H1 (cell line): ENCODE measurements around the gene CPPED1. TPM values are rescaled to one million over a fixed set of nuclear protein-coding genes. Genes with fewer than 3 reads are reported as not detected.

Experiments
- CTCF ChIA-PET: fragments of 300-600 bp; sonication (Branson Sonifier 250); formaldehyde crosslinking; loops from one replicate; lab custom pipeline; 2021; ENCODE audit not compliant: partially characterized antibody; lab: Charles Lee
- POLR2A ChIA-PET: fragments of 300-600 bp; sonication (Branson Sonifier 250); formaldehyde crosslinking; loops from one replicate; lab custom pipeline; 2021; ENCODE audit warnings: inconsistent platforms; ENCODE audit not compliant: partially characterized antibody; lab: Charles Lee
- DNase-seq, 2 experiments: peaks; one replicate each; pipeline versions ENCODE4 v3.0.0 to v3.0.0-alpha.2; 2010 to 2022; ENCODE audit warnings: low spot score in 2 of 2, low read depth in 1 of 2, mixed read lengths in 1 of 2
- FAIRE-seq: peaks from 2 replicates; lab custom pipeline; 2011; peaks lifted over from hg19 to GRCh38; lab: Jason Lieb, UNC
- H2AFZ ChIP-seq: 2 replicates; pipeline ENCODE4 v1.8.1; 2012; ENCODE audit warnings: low read length, inconsistent platforms
- H2AK5ac ChIP-seq: 2 replicates; pipeline ENCODE4 v1.6.1; 2013; ENCODE audit warnings: low read depth, low read length
- H2BK120ac ChIP-seq: replicated peaks from 2 replicates; pipeline ENCODE3; 2013; ENCODE audit warnings: low read depth, low read length, inconsistent platforms
- H2BK12ac ChIP-seq: 2 replicates; pipeline ENCODE4 v1.6.1; 2013; ENCODE audit warnings: low read depth, low read length
- H2BK15ac ChIP-seq: 2 replicates; pipeline ENCODE4 v1.6.1; 2013; ENCODE audit warnings: low read length
- H2BK20ac ChIP-seq: 2 replicates; pipeline ENCODE4 v1.6.1; 2013; ENCODE audit warnings: low read length
- H2BK5ac ChIP-seq: 2 replicates; pipeline ENCODE4 v1.6.1; 2013; ENCODE audit warnings: low read depth, low read length
- H3K14ac ChIP-seq: 2 replicates; pipeline ENCODE4 v1.6.1; 2013; ENCODE audit warnings: inconsistent platforms; ENCODE audit not compliant: insufficient read length
- H3K18ac ChIP-seq: 2 replicates; pipeline ENCODE4 v1.6.1; 2013; ENCODE audit warnings: low read length; ENCODE audit errors: extremely low read depth
- H3K23ac ChIP-seq: 2 replicates; pipeline ENCODE4 v1.6.1; 2013; ENCODE audit warnings: inconsistent platforms; ENCODE audit not compliant: insufficient read length
- H3K23me2 ChIP-seq: 2 replicates; pipeline ENCODE4 v1.6.1; 2013; ENCODE audit warnings: low read depth, low read length
- H3K27ac ChIP-seq: 2 replicates; pipeline ENCODE4 v1.6.1; 2011; ENCODE audit warnings: low read depth, low read length, inconsistent platforms
- H3K27me3 ChIP-seq, 4 experiments: replicated peaks in 1 of 4; 1 replicate in 1 of 4; 2 replicates in 3 of 4; pipeline versions ENCODE4 v1.6.1 to v1.8.1; 2011 to 2013; ENCODE audit warnings: low read length in 3 of 4, mild to moderate bottlenecking in 3 of 4, inconsistent platforms in 2 of 4, mixed read lengths in 2 of 4, moderate library complexity in 1 of 4; ENCODE audit not compliant: control insufficient read depth in 3 of 4, insufficient read depth in 3 of 4; ENCODE audit errors: extremely low read depth in 1 of 4
- H3K36me3 ChIP-seq, 4 experiments: 2 replicates each; pipeline versions ENCODE4 v1.6.1 to v1.8.1; 2011 to 2013; ENCODE audit warnings: mild to moderate bottlenecking in 4 of 4, low read length in 3 of 4, moderate library complexity in 2 of 4, control low read depth in 1 of 4, inconsistent platforms in 1 of 4; ENCODE audit not compliant: insufficient read depth in 4 of 4, control insufficient read depth in 2 of 4
- H3K4ac ChIP-seq: replicated peaks from 2 replicates; pipeline ENCODE3; 2013; ENCODE audit warnings: low read length, low read depth, mixed read lengths, inconsistent platforms; ENCODE audit not compliant: insufficient read length
- H3K4me1 ChIP-seq, 4 experiments: replicated peaks in 1 of 4; 1 replicate in 1 of 4; 2 replicates in 3 of 4; pipeline versions ENCODE4 v1.6.1 to v1.8.1; 2011 to 2013; ENCODE audit warnings: low read length in 3 of 4, inconsistent platforms in 2 of 4, mixed read lengths in 1 of 4; ENCODE audit not compliant: insufficient read depth in 4 of 4, control insufficient read depth in 3 of 4
- H3K4me2 ChIP-seq, 2 experiments: 2 replicates each; pipeline versions ENCODE4 v1.6.1 to v1.8.1; 2011 to 2013; ENCODE audit warnings: low read depth in 2 of 2, low read length in 2 of 2, control low read depth in 1 of 2, inconsistent platforms in 1 of 2, mild to moderate bottlenecking in 1 of 2; ENCODE audit not compliant: insufficient read depth in 1 of 2
- H3K4me3 ChIP-seq, 4 experiments: fragments of 200-600, 300-600 bp in 1 of 4; sonication (generic), shearing (Covaris generic), sonication (Bioruptor Twin) in 1 of 4; 2 replicates each; pipeline versions ENCODE4 v1.5.1 to v1.8.1; 2011 to 2016; ENCODE audit warnings: low read length in 4 of 4, low read depth in 3 of 4, control low read depth in 2 of 4, inconsistent platforms in 2 of 4, mild to moderate bottlenecking in 2 of 4, mixed read lengths in 1 of 4, moderate library complexity in 1 of 4; ENCODE audit not compliant: insufficient read depth in 2 of 4; ENCODE audit errors: extremely low read depth in 1 of 4
- H3K56ac ChIP-seq: replicated peaks from 2 replicates; pipeline ENCODE3; 2013; ENCODE audit warnings: low read depth, mild to moderate bottlenecking, mixed read lengths, low read length, inconsistent platforms; ENCODE audit not compliant: insufficient read length
- H3K79me1 ChIP-seq: 2 replicates; pipeline ENCODE4 v1.6.1; 2013; ENCODE audit warnings: low read depth, low read length, control low read depth
- H3K79me2 ChIP-seq, 2 experiments: 2 replicates each; pipeline versions ENCODE4 v1.6.1 to v1.8.1; 2012 to 2013; ENCODE audit warnings: low read length in 2 of 2, mild to moderate bottlenecking in 2 of 2, inconsistent platforms in 1 of 2; ENCODE audit not compliant: insufficient read depth in 2 of 2, control insufficient read depth in 1 of 2
- H3K9ac ChIP-seq, 4 experiments: replicated peaks in 1 of 4; 1 replicate in 1 of 4; 2 replicates in 3 of 4; pipeline versions ENCODE4 v1.6.1 to v1.8.1; 2011 to 2013; ENCODE audit warnings: low read depth in 3 of 4, low read length in 3 of 4, control low read depth in 2 of 4, mild to moderate bottlenecking in 2 of 4, moderate library complexity in 2 of 4, inconsistent platforms in 1 of 4; ENCODE audit errors: extremely low read depth in 1 of 4
- H3K9me3 ChIP-seq, 2 experiments: 2 replicates each; pipeline versions ENCODE4 v1.6.1 to v1.8.1; 2012 to 2013; ENCODE audit warnings: mild to moderate bottlenecking in 2 of 2, moderate library complexity in 2 of 2, control low read depth in 1 of 2, inconsistent platforms in 1 of 2, low read depth in 1 of 2, low read length in 1 of 2, mixed read lengths in 1 of 2; ENCODE audit not compliant: insufficient read depth in 2 of 2
- H4K20me1 ChIP-seq, 2 experiments: replicated peaks in 1 of 2; 2 replicates each; pipeline versions ENCODE3 to v1.8.1; 2011 to 2013; ENCODE audit warnings: inconsistent platforms in 2 of 2, low read length in 2 of 2, mild to moderate bottlenecking in 1 of 2; ENCODE audit not compliant: insufficient read depth in 2 of 2, control insufficient read depth in 1 of 2
- H4K5ac ChIP-seq: 2 replicates; pipeline ENCODE4 v1.6.1; 2013; ENCODE audit warnings: low read length, low read depth, mixed read lengths, inconsistent platforms; ENCODE audit not compliant: insufficient read length
- H4K8ac ChIP-seq: 2 replicates; pipeline ENCODE4 v1.8.0; 2013; ENCODE audit warnings: mild to moderate bottlenecking, moderate library complexity, low read length, inconsistent platforms; ENCODE audit not compliant: insufficient read depth; ENCODE audit errors: extremely low read depth
- H4K91ac ChIP-seq: replicated peaks from 2 replicates; pipeline ENCODE3; 2013; ENCODE audit warnings: low read length, mixed read lengths, inconsistent platforms; ENCODE audit not compliant: insufficient read length
- CTBP2 ChIP-seq: IDR thresholded peaks from 2 replicates; pipeline ENCODE4 v1.7.0; 2011; ENCODE audit warnings: borderline replicate concordance, mild to moderate bottlenecking, moderate library complexity, mixed read lengths, low read length; ENCODE audit not compliant: insufficient read depth, insufficient read length
- CTCF ChIP-seq, 3 experiments: IDR thresholded peaks; 1 replicate in 2 of 3; 2 replicates in 1 of 3; pipeline versions ENCODE4 v1.5.1 to v1.6.1; 2011; ENCODE audit warnings: low read length in 3 of 3, mild to moderate bottlenecking in 3 of 3, inconsistent platforms in 2 of 3, low read depth in 1 of 3, moderate library complexity in 1 of 3; ENCODE audit not compliant: insufficient read depth in 1 of 3; ENCODE audit errors: control extremely low read depth in 1 of 3
- EZH2 ChIP-seq: fragments of 200-600 bp; sonication (generic); IDR thresholded peaks from 2 replicates; pipeline ENCODE4 v1.7.1; 2012; ENCODE audit warnings: low read depth, mild to moderate bottlenecking, moderate library complexity, low read length, inconsistent platforms; ENCODE audit not compliant: severe bottlenecking
- HDAC2 ChIP-seq, 2 experiments: fragments of 300-600 bp in 1 of 2; sonication (generic) in 1 of 2; IDR thresholded peaks; 2 replicates each; pipeline ENCODE4 v1.6.1; 2011 to 2012; ENCODE audit warnings: low read depth in 2 of 2, low read length in 2 of 2, mild to moderate bottlenecking in 2 of 2, moderate library complexity in 2 of 2, borderline replicate concordance in 1 of 2, inconsistent platforms in 1 of 2
- JUN ChIP-seq: IDR thresholded peaks from 2 replicates; pipeline ENCODE4 v1.6.1; 2011; ENCODE audit warnings: low read depth, mild to moderate bottlenecking, improper control_type of control experiment, low read length
- POLR2A ChIP-seq, 2 experiments: IDR thresholded peaks; 1 replicate in 1 of 2; 2 replicates in 1 of 2; pipeline ENCODE4 v1.6.1; 2011; ENCODE audit warnings: low read depth in 2 of 2, low read length in 2 of 2, mild to moderate bottlenecking in 2 of 2; ENCODE audit errors: control extremely low read depth in 1 of 2
- SIX5 ChIP-seq: IDR thresholded peaks from 2 replicates; pipeline ENCODE4 v1.6.1; 2011; ENCODE audit warnings: mild to moderate bottlenecking, low read depth, low read length
- SP4 ChIP-seq: IDR thresholded peaks from 2 replicates; pipeline ENCODE4 v1.6.1; 2012; ENCODE audit warnings: low read length, inconsistent platforms
- TAF1 ChIP-seq: IDR thresholded peaks from 2 replicates; pipeline ENCODE4 v1.6.1; 2011; ENCODE audit warnings: mild to moderate bottlenecking, low read depth, low read length
- TCF12 ChIP-seq: IDR thresholded peaks from 2 replicates; pipeline ENCODE4 v1.6.1; 2011; ENCODE audit warnings: low read depth, mild to moderate bottlenecking, low read length
- WGBS, 2 experiments: shearing (Covaris generic) in 1 of 2; methylation state at CpG; one replicate each; pipeline versions ENCODE4 v1.1.6 to v1.1.7; 2013 to 2015; ENCODE audit warnings: low lambda C conversion rate in 2 of 2, mixed read lengths in 2 of 2, inconsistent platforms in 1 of 2, low coverage in 1 of 2, missing lambda C conversion rate in 1 of 2; ENCODE audit not compliant: insufficient replicate concordance in 2 of 2, insufficient coverage in 1 of 2, insufficient read length in 1 of 2; ENCODE audit errors: extremely low coverage in 1 of 2, missing lambda C conversion rate in 1 of 2; 5-methylcytosine and 5-hydroxymethylcytosine counted together
- polyA plus RNA-seq, 7 experiments: library from polyadenylated mRNA; depleted of rRNA in 3 of 7; stranded (reverse) in 5 of 7; unstranded in 2 of 7; fragments of >200 nt in 5 of 7; fragments of 200-250 nt in 2 of 7; gene quantifications; 1 replicate in 5 of 7; 2 replicates in 1 of 7; 4 replicates in 1 of 7; pipeline versions ENCODE4 v1.2.1 to v1.2.3, GENCODE V29; 2011 to 2013; ENCODE audit warnings: missing spikeins in 2 of 7, mixed read lengths in 2 of 7
- total RNA-seq: library from RNA; stranded (reverse); fragmentation: NEBNext Ultra II Directional; extraction: Animal tissue kit (Norgen Biotek cat#: 25700); gene quantifications from 2 replicates; pipeline ENCODE4 v1.2.1, GENCODE V29; 2021

CPPED1 gene
- total and polyA plus RNA-seq, 2 of the 8 experiments (the other 6 are each of a cell fraction or from before 2014, with no cell fraction given), result 3.5 to 11.2 TPM

- H3K36me3 ChIP-seq, result no peaks in the 10 kb centered on the region
- no peaks in the 10 kb centered on the region for H3K79me2 ChIP-seq
- TF ChIP-seq HDAC2 (IDR thresholded peaks at IDR 0.05; ENCODE audit: borderline replicate concordance in 1 of 2, low read depth in 2 of 2, low read length in 2 of 2), result no peak
- no peak for TF ChIP-seq JUN
- no peak for TF ChIP-seq SP4
- no peak for TF ChIP-seq POLR2A (IDR thresholded peaks at IDR 0.05; ENCODE audit: control extremely low read depth in 1 of 2, low read depth in 2 of 2, low read length in 2 of 2)
- no peak for TF ChIP-seq CTCF (IDR thresholded peaks at IDR 0.05; ENCODE audit: control extremely low read depth in 1 of 3, insufficient read depth in 1 of 3, low read depth in 1 of 3, low read length in 3 of 3)
- TF ChIP-seq EZH2, result no peak
- no peak for TF ChIP-seq TCF12
- no peak for TF ChIP-seq SIX5
- TF ChIP-seq TAF1, result no peak
- TF ChIP-seq CTBP2, result no peak
- TF ChIP-seq, all 59 proteins: peak for 0
- H3K4ac ChIP-seq, result no peak overlapping the region
- H3K18ac ChIP-seq, result no peak overlapping the region
- H2BK12ac ChIP-seq, result no peak overlapping the region
- H3K14ac ChIP-seq, result no peak overlapping the region
- no peak overlapping the region for H3K4me2 ChIP-seq
- no peaks in the 10 kb centered on the region for H3K79me1 ChIP-seq
- no peaks in the 10 kb centered on the region for H3K27me3 ChIP-seq
- H3K56ac ChIP-seq, result no peak overlapping the region
- no peak for FAIRE-seq
- no peak overlapping the region for H2BK5ac ChIP-seq
- no peak overlapping the region for H3K23ac ChIP-seq
- H3K4me1 ChIP-seq, result no peaks in the 10 kb centered on the region
- H2AK5ac ChIP-seq, result no peak overlapping the region
- no peak overlapping the region for H2BK120ac ChIP-seq
- WGBS, 2 experiments, result 95% methylated on average over 7 of the region's 8 CpGs; no CpG with 5 or more reads in 1 of the 2 experiments
- H4K20me1 ChIP-seq, result no peaks in the 10 kb centered on the region
- POLR2A ChIA-PET, result no interaction called here
- no peak overlapping the region for H2BK15ac ChIP-seq
- no peak overlapping the region for H3K9ac ChIP-seq
- H3K9me3 ChIP-seq, result no peaks in the 10 kb centered on the region; a peak in 1 of 4 replicates
- no peak overlapping the region for H4K91ac ChIP-seq
- H3K4me3 ChIP-seq, result no peak overlapping the region
- CTCF ChIA-PET, result interaction anchor here (0.5 kb wide), 1 partner anchor 173 kb away, joined by 3 read pairs; no protein-coding TSS in a partner anchor
- no peaks in the 10 kb centered on the region for H3K23me2 ChIP-seq
- DNase-seq, result no peak
- no peak overlapping the region for H4K5ac ChIP-seq
- no peak overlapping the region for H2BK20ac ChIP-seq
- H4K8ac ChIP-seq, result no peak overlapping the region
- H2AFZ ChIP-seq, result no peak overlapping the region
- H3K27ac ChIP-seq, result no peak overlapping the region
Observed at GRCh38 chr16:12672986-12673385, 130.7 kb downstream of the CPPED1 start.
